OCI-M2 (cell line): ENCODE results near the gene TBX2.

Source experiments
- DNase-seq: peaks from one replicate; lab custom pipeline; 2025; ENCODE audit not compliant: unreplicated experiment; lab: John Stamatoyannopoulos, UW

TBX2 gene

GRCh38 chr17:61385577-61386236, 13.9 kb upstream of the TBX2 start:
- DNase-seq = no peak

DNA sequence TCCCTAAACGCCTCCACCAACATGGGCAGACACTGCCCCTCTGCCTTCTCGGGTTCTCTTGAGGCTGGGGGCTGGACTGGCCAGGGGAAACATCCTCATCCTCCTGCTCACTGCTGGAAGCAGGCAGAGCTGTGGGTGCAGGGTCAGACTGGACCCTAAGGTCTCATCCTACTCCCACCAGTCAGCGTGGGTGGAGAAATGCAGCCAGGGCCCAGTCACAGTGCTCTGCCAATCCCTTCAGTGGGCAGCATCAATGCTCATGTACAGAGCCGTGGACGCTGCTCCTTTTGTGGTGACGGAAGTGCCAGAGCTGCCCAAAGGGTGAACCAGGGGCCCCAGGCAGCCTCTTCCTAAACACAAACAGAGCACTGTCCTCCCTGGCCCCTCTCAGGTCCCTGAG, 13.4 kb upstream of the TBX2 start:
- no peak for DNase-seq

DNA sequence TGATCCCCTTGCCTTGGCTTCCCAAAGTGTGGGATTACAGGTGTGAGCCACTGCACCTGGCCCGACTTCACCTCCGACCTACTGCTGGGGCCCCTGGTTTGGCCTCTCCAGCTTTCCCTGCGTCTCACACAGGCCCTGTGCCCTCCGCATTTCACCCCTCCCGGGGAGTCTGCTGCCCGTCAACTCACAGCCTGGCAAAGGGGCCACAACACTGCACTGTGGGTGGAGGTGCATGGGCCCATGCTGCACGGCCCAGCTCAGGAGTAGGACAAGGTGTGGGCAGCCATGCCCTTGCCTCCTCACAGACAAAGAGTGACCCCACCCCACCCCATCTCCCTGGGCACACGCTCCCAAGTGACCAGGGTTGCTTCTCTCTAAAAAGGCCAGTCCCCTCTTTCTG, 12.6 kb upstream of the TBX2 start:
- no peak for DNase-seq

GRCh38 chr17:61387511-61388305, 11.9 kb upstream of the TBX2 start:
- DNase-seq = no peak

DNA sequence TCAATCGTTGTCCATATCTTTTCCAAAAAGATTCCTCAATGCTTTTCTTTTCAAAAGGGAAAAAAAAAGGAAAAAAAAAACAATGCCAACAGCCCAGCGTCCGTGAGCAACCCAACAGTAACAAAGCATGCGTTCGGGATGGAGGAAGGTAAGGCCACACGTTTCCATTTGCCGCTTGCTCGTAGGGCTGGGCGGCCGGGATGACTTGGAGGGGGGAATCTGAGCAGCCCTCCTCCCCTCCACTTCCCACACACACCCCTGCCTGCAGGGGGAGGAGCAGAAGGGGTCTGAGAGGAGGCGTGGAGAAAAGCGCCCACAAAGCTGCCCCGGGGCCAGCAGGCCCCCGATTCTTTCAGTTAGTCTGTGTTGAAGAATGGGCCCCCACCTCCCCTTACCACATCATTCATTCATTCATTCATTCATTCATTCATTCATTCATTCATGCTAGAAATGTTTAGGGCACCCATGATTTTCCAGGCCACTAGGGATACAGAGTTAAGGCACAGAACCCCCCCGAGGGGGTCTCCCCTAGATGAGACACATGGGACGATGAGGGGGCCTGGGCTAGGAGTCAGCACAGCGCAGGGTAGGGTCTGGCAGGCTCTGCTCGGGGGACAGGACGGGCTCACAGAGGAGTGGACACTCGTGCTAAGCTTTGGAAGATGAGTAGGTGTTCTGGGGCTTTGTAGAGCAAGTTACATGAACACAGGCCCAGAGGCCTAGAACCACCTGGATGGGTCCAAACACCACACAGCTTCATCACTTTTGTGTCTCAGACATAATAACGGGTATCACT, 10.9 kb upstream of the TBX2 start:
- no peak for DNase-seq

- no peak for DNase-seq
These were observed 9.8 kb upstream of the TBX2 start for GRCh38 chr17:61389670-61390478.

DNA sequence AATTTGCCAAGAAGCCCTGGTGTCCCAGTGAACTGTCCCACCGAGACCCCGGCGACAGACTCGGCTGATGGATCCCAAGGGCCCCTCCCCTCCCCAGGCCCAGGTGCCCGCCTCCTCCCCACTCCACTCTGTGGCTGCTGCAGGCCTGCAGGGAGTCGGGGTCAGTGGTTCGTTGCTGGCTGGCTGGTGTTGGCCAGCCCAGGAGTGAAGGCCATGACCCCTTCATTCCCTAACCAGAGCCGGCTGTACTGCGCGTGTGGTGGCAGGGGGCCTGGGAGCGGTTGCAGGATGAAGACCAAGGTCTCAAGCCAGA, 9.2 kb upstream of the TBX2 start:
- no peak for DNase-seq

- DNase-seq = no peak
These were observed 7.9 kb upstream of the TBX2 start for GRCh38 chr17:61391595-61392291.

GRCh38 chr17:61392679-61393078, 7.0 kb upstream of the TBX2 start:
- no peak for DNase-seq

GRCh38 chr17:61393550-61393903, 6.1 kb upstream of the TBX2 start:
- no peak for DNase-seq

DNA sequence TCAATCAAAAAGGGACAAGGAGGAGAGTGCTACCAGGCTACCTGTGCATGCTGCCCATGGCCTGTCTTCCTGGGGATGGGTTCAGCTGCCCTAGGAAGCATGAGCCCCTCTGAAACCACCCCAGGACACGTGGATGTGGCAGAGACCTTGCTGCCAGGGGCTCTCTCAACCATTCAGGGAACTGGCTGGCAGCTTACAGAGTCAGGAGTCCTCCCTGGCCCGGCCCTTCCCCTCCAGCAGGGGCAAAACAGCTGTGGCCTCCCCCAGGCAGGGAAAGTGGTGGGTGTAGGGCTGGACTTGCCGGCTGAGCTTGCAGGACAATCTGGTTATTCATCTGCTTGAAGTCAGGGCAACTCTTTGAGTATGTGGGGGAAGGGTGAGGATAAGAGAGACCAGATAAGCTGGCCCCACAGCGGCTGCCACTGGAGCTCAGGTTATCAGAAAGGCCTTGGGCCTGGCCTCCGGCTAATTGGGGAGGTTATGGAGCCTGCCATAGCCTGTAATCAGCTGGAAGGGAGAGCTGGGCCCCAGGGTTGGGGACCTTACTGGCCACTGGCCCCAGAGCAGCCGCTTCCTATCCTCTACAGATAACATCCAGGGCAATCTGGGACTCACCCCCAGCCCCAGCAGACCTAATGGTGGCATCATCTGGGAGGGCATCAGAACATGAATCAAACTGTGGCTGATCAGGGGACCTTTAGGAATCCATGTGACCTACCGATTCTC, 5.6 kb upstream of the TBX2 start:
- DNase-seq = no peak

- DNase-seq = no peak
These were observed 4.8 kb upstream of the TBX2 start for GRCh38 chr17:61394630-61395408.

GRCh38 chr17:61395409-61395982, 4.1 kb upstream of the TBX2 start:
- no peak for DNase-seq

- DNase-seq = no peak
These were observed 3.6 kb upstream of the TBX2 start for GRCh38 chr17:61395983-61396585.

GRCh38 chr17:61396586-61397085, 3.0 kb upstream of the TBX2 start:
- DNase-seq = no peak

- DNase-seq = no peak
These were observed 2.4 kb upstream of the TBX2 start for GRCh38 chr17:61397086-61397842.

- no peak for DNase-seq
These were observed 917 bp upstream of the TBX2 start for GRCh38 chr17:61398721-61399130.
